Naive B cell (primary cell): ENCODE data around the gene CHST5. TPM values are rescaled to one million over a fixed set of nuclear protein-coding genes. Genes with fewer than 3 reads are reported as not detected.
A peak's percentile ranks its signal among the peaks of the same experiment; 100 is the strongest.

Source experiments
- ATAC-seq, 2 donors: fragments of 150-1000 bp; cut with Tn5 transposase; 2 replicates each; pipeline ENCODE4 v1.10.0; 2021; ENCODE audit warnings: low read depth in 2 of 2, mild to moderate bottlenecking in 2 of 2, moderate library complexity in 2 of 2
- DNase-seq: peaks from one replicate; pipeline ENCODE4 v3.0.0; 2022
- H3K27ac Mint-ChIP-seq, 6 donors: one replicate each; pipeline ENCODE4 v1.8.0; 2020 to 2022; ENCODE audit warnings: mild to moderate bottlenecking in 6 of 6, mixed read lengths in 6 of 6, moderate library complexity in 5 of 6, inconsistent platforms in 2 of 6
- H3K27me3 Mint-ChIP-seq, 3 donors: one replicate each; pipeline ENCODE4 v1.8.0; 2021 to 2022; ENCODE audit warnings: mixed read lengths in 3 of 3, mild to moderate bottlenecking in 1 of 3
- H3K36me3 Mint-ChIP-seq, 2 donors: one replicate each; pipeline ENCODE4 v1.8.0; 2020 to 2022; ENCODE audit warnings: mixed read lengths in 2 of 2, inconsistent platforms in 1 of 2, mild to moderate bottlenecking in 1 of 2
- H3K4me1 Mint-ChIP-seq, 3 donors: one replicate each; pipeline ENCODE4 v1.8.0; 2020 to 2022; ENCODE audit warnings: mixed read lengths in 3 of 3, inconsistent platforms in 1 of 3, mild to moderate bottlenecking in 1 of 3, moderate library complexity in 1 of 3
- H3K4me3 Mint-ChIP-seq, 8 donors: one replicate each; pipeline ENCODE4 v1.8.0; 2020 to 2022; ENCODE audit warnings: mild to moderate bottlenecking in 8 of 8, mixed read lengths in 8 of 8, moderate library complexity in 8 of 8, inconsistent platforms in 2 of 8
- H3K9me3 Mint-ChIP-seq, 7 donors: one replicate each; pipeline ENCODE4 v1.8.0; 2020 to 2022; ENCODE audit warnings: mixed read lengths in 7 of 7, mild to moderate bottlenecking in 5 of 7, inconsistent platforms in 2 of 7, moderate library complexity in 1 of 7
- polyA plus RNA-seq, 6 donors: library from polyadenylated mRNA; unstranded; fragments of 300-500 nt; fragmentation: Illumina TruSeq; gene quantifications; one replicate each; pipeline ENCODE4 v1.2.3, GENCODE V29; 2021; ENCODE audit warnings: low read depth in 6 of 6

The CHST5 gene
- polyA plus RNA-seq, 6 donors from 2014 or later: not detected

DNA sequence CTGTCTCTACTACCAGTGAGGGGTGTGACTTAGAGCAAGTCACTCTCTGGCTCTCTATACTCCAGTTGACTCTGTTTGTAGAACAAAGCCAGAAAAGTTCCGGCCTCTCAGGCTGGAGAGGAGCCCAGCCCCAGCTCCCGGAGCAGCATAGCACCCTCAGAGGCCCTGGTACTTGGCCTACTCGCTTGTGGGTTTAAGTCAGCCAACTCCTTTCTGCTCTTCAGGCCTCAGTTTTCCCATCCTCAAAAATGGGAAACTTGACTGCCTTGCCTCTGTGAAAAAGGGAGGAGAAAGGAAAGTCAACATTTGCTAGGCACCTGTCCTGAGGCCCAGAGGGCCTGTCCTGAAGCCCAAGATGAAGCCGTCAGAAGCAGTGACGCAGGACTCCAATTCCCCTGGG is 41.7 kb downstream of the CHST5 start:
- DNase-seq (no peak), ATAC-seq (no peak)
- Mint-ChIP-seq H3K4me3 (peak overlapping the region in 7 of 8 donors; percentile 53 to 89 (median 84)), H3K27me3 (peaks cover 16 to 27% (median 18%) of the 10 kb centered on the region in 3 donors), H3K9me3 (no peaks in the 10 kb centered on the region), H3K27ac (no peak overlapping the region), H3K36me3 (no peaks in the 10 kb centered on the region), H3K4me1 (peaks cover 6 to 11% (median 8%) of the 10 kb centered on the region in 3 donors)

DNA sequence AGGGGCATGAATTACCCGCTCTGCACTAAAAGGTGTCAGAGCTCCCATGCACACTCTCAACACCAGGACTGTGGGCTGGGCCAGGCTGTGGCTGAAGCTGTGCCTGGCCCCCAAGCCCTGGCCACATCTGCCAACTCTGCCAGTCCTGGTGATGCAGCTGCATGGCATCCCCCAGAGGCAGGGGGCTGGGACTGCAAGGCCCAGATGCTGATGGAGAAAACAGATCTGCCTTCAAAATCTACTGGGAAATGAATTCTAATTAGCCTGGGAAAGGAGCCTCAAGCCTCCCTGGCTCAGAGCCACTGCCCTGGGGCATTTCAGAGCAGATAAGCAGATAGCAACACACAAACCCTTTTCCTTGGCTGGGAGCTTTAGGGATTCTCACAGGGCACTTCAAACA is 44.0 kb downstream of the CHST5 start:
- ATAC-seq (peak in 1 of 2 donors; percentile 20), DNase-seq (no peak)
- no peak overlapping the region for H3K27ac Mint-ChIP-seq
- H3K9me3 Mint-ChIP-seq: no peaks in the 10 kb centered on the region
- peaks cover 9 to 21% (median 13%) of the 10 kb centered on the region in 3 donors for H3K27me3 Mint-ChIP-seq
- H3K36me3 Mint-ChIP-seq: no peaks in the 10 kb centered on the region
- peaks cover 8 to 21% (median 12%) of the 10 kb centered on the region in 3 donors for H3K4me1 Mint-ChIP-seq
- H3K4me3 Mint-ChIP-seq: no peak overlapping the region

DNA sequence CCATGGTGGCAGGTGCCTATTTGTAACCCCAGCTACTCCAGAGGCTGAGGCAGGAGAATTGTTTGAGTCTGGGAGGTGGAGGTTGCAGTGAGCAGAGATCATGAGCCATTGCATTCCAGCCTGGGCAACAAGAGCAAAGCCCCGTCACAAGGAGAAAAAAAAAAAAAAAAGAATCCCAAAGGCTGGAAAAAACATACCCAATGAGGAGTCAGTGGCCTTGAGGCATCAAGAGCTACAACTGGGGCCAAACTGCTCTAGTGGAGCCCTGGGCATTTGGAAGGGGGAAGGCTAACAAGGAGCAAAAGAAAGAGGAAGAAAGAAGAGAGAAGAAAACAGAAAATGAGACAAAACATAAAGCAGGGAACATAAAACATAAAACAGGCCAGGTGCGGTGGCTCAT is 47.6 kb downstream of the CHST5 start:
- Mint-ChIP-seq H3K4me3 (peak overlapping the region in 1 of 8 donors; percentile 9), H3K27ac (peak overlapping the region in 3 of 6 donors; percentile 20 to 74 (median 66)), H3K27me3 (peaks cover 0 to 4% (median under 1%) of the 10 kb centered on the region in 3 donors), H3K4me1 (peaks cover 20 to 44% (median 27%) of the 10 kb centered on the region in 3 donors), H3K9me3 (no peaks in the 10 kb centered on the region), H3K36me3 (no peaks in the 10 kb centered on the region)
- ATAC-seq (no peak), DNase-seq (no peak)

DNA sequence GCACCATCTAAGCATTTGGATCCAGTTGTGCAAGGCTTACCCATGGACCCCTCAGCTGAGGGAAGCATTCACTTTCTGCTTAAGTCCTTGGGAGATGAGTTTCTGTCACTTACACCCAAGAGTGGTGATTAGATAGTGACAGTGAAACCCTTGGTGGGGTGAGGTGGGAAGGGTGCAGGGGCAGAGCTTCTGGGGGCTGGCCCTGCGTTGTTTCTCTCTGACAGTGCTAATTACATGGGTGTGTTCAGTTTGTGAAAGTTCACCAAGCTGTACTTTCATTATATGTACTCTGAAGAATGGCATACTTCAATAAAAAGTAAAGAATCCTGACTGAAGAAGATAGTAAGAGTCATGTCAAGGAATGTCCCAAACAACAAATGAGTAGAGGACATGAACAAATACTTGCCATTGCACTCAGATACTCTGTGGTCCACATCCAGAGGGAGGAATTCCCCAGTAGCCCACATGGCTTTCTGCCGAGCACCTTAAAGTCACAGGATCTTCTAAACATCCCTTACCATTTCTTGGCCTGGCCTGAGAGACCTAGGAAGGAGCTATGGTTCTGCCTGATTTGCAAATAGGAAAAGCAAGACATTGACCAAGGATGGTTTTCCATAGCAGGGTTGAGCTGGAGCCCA is 49.1 kb downstream of the CHST5 start:
- Mint-ChIP-seq H3K4me3 (peak overlapping the region in 4 of 8 donors; percentile 24 to 78 (median 50)), H3K36me3 (no peaks in the 10 kb centered on the region), H3K27ac (peak overlapping the region in 4 of 6 donors; percentile 18 to 72 (median 66))

DNA sequence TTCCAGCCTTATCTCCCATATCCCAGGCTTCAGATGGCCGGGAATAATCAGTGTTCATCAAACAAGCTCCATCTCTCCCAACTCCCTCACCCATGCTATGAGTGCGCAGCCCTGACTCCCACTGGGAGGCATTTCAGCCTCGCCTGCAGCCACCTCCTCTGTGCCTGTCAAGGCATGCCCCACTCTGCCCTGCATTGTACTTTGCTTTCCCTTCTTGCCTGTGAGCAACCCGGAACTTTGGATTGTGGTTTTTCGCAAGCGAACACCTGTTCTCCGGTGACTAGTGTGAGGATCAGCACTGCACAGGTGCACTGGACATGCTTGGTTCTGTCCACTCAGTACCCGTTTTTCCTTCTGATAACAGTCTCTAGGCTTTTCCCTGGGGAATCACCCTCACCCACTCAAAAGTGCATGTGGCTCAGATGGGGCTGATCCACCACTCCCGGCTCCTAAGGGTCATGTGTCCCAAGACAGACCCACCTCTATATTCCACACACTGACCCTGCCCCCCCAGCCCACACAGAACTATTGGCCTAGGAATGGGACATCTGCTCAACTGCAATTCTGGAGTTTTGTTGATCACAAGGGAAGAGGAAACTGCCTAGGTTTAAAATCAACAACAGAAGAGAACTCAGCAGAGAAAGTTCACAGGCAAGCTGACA is 49.8 kb downstream of the CHST5 start:
- H3K9me3 Mint-ChIP-seq: no peaks in the 10 kb centered on the region
- peaks cover 0 to 4% (median 4%) of the 10 kb centered on the region in 3 donors for H3K27me3 Mint-ChIP-seq
- H3K4me1 Mint-ChIP-seq: peaks cover 20 to 44% (median 27%) of the 10 kb centered on the region in 3 donors
- peak overlapping the region in 5 of 8 donors; percentile 10 to 90 (median 72) for H3K4me3 Mint-ChIP-seq
- DNase-seq (no peak), ATAC-seq (no peak)
- H3K36me3 Mint-ChIP-seq: no peaks in the 10 kb centered on the region
- H3K27ac Mint-ChIP-seq: peak overlapping the region in 3 of 6 donors; percentile 61 to 72 (median 71)

More for the DNA sequence above, 49.1 kb downstream of the CHST5 start:
- H3K9me3 Mint-ChIP-seq: no peaks in the 10 kb centered on the region
- DNase-seq: no peak
- peaks cover 20 to 44% (median 27%) of the 10 kb centered on the region in 3 donors for H3K4me1 Mint-ChIP-seq
- H3K27me3 Mint-ChIP-seq: peaks cover 0 to 4% (median 0%) of the 10 kb centered on the region in 3 donors
- ATAC-seq: no peak

DNA sequence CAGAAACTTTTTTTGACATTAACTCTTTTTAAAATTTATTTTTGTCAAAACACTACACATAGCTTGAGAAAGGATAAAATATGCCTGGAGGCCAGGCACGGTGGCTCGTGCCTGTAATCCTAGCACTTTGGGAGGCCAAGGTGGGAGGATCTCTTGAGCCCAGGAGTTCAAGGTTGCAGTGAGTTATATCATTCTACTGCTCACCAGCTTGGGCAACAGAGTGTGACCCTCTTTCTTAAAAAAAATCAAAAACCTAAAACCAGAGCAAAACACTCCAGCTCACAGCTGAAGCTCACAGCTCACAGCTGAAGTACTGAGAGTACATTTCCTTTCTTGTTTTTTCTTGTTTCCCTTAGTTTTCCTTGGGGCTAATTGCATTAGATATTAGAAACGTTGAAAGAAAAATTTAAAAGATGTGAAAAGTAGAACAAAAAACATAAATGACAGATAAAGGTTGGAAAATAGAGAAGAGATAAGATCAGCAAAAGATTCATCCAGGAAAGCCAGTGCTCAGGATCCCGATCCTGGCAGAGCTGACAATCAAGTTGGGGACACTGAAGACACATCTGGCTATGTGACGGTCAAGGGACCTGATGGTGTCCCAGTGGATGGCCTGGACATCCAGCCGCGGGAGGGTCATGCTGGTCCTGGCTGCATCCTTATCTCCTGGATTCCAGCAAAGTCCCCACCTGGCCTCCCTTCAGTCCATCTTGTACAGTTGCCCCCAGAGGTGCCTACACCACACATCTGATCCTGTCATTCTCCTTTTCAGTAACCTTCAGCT is 50.5 kb downstream of the CHST5 start:
- H3K27ac Mint-ChIP-seq: peak overlapping the region in 3 of 6 donors; percentile 77 to 97 (median 96)
- peaks cover 20 to 47% (median 27%) of the 10 kb centered on the region in 3 donors for H3K4me1 Mint-ChIP-seq
- ATAC-seq: peak; percentile 74 to 85
- peaks cover 0 to 4% (median 4%) of the 10 kb centered on the region in 3 donors for H3K27me3 Mint-ChIP-seq
- peak overlapping the region in 4 of 8 donors; percentile 57 to 90 (median 80) for H3K4me3 Mint-ChIP-seq
- H3K36me3 Mint-ChIP-seq: no peaks in the 10 kb centered on the region
- no peak for DNase-seq
- H3K9me3 Mint-ChIP-seq: no peaks in the 10 kb centered on the region

DNA sequence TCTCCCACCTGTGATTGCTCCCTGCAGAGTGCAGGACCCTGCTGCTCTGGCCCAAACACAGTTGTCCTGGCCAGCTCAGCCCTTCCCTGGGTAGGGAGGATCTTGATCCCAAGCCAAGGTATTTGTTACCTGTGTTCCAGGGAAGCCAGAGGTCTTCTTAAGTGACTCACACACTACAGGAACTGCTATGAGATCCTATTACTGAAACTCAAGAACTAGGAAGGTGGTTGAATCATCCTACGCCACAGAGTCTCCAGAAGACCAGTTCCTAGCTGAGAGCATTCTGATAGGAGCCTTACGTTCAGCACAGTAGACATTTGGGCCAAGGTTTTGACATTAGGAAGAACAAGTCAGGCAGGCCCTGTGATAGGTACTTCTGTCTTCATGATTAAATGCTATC is 52.7 kb downstream of the CHST5 start:
- peaks cover 0 to under 1% (median 0%) of the 10 kb centered on the region in 7 donors for H3K9me3 Mint-ChIP-seq
- H3K36me3 Mint-ChIP-seq: no peaks in the 10 kb centered on the region
- H3K4me3 Mint-ChIP-seq: no peak overlapping the region
- ATAC-seq (no peak), DNase-seq (no peak)
- peaks cover 21 to 40% (median 23%) of the 10 kb centered on the region in 3 donors for H3K4me1 Mint-ChIP-seq
- H3K27me3 Mint-ChIP-seq: peaks cover 2 to 10% (median 4%) of the 10 kb centered on the region in 3 donors
- peak overlapping the region in 1 of 6 donors; percentile 47 for H3K27ac Mint-ChIP-seq

DNA sequence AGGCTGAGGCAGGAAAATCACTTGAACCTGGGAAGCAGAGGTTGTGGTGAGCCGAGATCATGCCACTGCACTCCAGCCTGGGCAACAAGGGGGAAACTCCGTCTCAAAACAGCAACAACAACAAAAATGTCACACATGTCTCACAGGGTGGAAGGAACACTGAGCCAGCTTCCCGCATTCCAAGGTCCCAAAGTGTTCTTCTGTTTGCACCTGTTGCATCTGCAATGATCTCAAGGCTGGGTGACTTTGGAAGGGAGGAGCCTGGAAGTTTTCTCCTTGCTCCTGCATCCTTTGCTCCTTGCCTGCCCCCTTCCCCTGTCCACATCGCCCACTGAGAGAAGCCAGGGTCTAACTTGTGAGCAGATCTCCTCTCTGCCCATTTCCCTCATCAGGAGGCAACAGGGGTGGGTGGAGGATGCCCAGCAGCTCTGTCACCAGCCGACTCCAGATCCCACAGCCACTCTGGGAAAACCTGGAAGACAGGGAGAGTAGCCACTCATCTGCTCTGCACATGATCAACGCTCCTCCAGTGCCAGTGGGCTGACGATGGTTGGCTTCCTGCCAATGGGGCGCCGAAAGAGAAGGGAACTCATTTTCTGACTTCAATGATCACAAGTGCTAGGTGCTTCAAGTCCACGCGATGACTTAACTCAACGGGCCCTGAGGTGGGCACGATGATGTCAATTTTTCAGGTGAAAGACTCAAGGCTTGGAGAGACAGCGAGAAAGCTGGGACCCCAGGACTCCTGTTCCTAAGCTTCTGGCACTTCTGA is 53.3 kb downstream of the CHST5 start:
- H3K27ac Mint-ChIP-seq: peak overlapping the region in 1 of 6 donors; percentile 29
- H3K4me3 Mint-ChIP-seq: no peak overlapping the region
- H3K4me1 Mint-ChIP-seq: peaks cover 26 to 39% (median 29%) of the 10 kb centered on the region in 3 donors
- DNase-seq: no peak
- peaks cover 8 to 10% (median 9%) of the 10 kb centered on the region in 3 donors for H3K27me3 Mint-ChIP-seq
- H3K9me3 Mint-ChIP-seq: peaks cover 0 to 2% (median 0%) of the 10 kb centered on the region in 7 donors
- ATAC-seq: no peak
- no peaks in the 10 kb centered on the region for H3K36me3 Mint-ChIP-seq

DNA sequence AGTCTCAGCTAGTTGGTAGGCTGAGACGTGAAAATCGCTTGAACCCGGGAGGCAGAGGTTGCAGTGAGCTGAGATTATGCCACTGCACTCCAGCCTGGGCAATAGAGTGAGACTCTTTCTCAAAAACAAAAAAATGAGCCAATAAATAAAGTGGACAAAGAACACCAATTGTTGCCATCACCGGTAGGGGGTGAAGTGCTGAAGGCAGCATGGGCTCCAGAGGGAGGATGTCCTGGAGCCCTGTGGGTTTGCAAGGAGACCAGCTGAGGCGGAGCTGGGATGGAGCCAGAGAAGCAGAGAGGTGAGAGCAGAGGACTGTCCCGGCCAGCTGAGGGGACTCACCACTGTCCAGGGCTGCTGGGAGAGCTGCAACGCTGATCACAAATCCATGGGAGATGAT is 54.4 kb downstream of the CHST5 start:
- H3K27ac Mint-ChIP-seq: peak overlapping the region in 1 of 6 donors; percentile 52
- no peak for DNase-seq
- H3K4me3 Mint-ChIP-seq: no peak overlapping the region
- ATAC-seq: no peak
- peaks cover 0 to 2% (median 0%) of the 10 kb centered on the region in 7 donors for H3K9me3 Mint-ChIP-seq
- H3K36me3 Mint-ChIP-seq: no peaks in the 10 kb centered on the region
- H3K27me3 Mint-ChIP-seq: peaks cover 10 to 16% (median 15%) of the 10 kb centered on the region in 3 donors
- H3K4me1 Mint-ChIP-seq: peaks cover 24 to 33% (median 26%) of the 10 kb centered on the region in 3 donors

DNA sequence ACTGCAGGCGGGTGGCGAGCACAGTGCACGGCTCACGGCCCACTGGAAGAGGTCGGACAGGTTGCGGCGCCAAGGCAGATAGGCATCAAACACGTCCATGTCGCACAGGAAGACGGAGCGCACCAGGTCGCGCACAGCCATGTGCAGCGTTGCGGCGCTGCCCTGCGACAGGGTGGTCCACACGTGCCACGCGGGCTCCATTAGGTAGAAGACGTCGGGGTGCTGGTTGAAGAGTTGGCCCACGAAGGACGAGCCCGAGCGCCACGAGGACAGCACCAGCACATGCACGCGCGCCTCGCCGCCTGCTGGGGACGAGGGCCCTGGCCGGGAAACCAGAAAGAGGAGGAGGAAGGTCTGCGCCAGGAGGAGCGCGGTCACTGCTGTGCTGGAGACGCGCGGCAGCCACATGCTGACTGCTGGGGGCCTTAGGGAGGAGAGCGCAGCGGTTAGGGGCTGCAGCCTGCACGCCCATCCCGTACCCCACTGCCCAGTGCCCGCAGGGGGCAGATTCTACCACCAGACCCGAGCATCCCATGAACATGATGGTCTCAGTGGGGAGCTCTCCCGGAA is 56.4 kb downstream of the CHST5 start:
- no peak for ATAC-seq
- Mint-ChIP-seq H3K36me3 (no peaks in the 10 kb centered on the region), H3K4me1 (peaks cover 7 to 14% (median 8%) of the 10 kb centered on the region in 3 donors), H3K27ac (no peak overlapping the region), H3K9me3 (peaks cover 0 to 2% (median 0%) of the 10 kb centered on the region in 7 donors), H3K27me3 (peaks cover 12 to 23% (median 15%) of the 10 kb centered on the region in 3 donors), H3K4me3 (no peak overlapping the region)
- no peak for DNase-seq
